GM19035 (cell line): Measurements from ENCODE around the gene SEH1L.
"Not testable (repeated sequence)": the region's sequence is repeated elsewhere in the genome, so short reads cannot be mapped to it uniquely, and the experiment has no call there.

Experiments used
- ATAC-seq: cut with Tn5 transposase; IDR thresholded peaks from one replicate; pipeline ENCODE4 v1.9.1; 2021; ENCODE audit not compliant: unreplicated experiment

Gene SEH1L

DNA sequence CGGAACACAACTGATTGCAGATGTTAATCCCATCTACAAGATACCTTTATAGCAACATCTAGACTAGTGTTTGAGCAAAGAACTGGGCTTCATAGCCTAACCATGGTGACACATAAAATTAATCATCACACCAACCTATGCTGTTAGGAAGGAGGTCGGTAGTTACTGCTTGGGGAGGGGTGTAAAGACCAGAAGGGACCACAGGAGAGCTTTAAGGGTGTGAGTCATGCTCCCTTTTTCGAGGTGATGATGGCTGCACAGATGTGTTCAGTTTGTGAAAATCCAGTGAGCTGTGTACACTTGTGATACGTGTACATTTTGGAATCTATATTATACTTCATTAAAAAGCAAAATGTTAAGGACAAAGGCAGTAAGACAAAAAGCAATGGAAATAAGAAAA lies 4.6 kb upstream of the SEH1L start:
- ATAC-seq = no peak

DNA sequence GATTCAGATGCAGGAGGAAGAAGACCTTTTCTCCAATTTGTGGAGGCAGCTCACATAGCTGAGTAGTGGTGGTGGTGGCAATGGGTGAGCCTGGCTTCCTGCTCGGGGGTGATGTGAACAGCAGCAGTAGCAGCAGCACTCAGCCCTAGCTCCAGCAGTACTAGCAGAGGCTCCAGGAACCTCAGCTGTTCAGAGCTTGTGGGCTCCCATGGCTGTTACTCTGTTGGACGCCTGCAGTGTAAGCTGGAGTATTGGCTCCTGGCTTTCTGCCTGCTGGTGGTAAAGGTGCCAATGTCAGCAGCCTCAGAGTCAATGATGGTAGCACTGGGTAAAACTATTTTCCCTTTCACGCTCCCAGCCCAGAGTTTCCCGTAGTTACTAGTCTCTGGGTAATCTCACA lies 3.1 kb upstream of the SEH1L start:
- no peak for ATAC-seq

DNA sequence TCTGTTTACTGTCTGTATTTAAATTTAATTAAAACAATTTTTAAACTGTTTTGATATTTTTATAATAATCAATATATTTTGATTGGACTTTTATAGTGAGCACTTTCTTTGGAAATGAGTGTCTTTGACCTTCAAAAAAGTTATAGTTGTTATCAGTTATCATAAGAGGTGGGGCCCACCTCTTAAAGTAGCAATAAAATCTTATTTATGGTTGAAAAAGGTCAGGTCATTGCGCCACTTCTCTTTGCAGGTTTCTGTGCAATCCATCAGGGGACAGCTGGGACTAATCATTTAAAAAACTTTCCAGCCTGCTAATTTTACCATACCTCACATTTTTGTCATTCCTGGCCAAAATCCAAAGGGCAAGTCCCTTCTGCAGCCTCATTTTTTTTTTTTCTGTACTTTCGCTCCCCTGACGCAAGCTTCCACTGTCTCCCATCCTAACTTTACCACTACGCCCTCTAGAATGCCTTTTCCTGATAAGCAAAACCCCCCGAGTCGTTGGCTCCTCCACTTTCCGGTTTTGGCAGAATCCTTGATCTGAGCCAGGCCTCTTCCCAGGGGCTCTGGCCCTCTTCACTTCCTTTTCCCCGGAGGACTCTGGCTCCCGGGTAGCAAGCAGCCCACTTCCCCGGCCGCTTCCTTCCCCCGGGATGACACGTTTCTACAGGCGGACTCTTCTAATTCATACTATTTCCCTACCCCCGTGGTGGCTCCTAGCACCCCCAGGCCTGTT lies 1.1 kb upstream of the SEH1L start:
- ATAC-seq = no peak

DNA sequence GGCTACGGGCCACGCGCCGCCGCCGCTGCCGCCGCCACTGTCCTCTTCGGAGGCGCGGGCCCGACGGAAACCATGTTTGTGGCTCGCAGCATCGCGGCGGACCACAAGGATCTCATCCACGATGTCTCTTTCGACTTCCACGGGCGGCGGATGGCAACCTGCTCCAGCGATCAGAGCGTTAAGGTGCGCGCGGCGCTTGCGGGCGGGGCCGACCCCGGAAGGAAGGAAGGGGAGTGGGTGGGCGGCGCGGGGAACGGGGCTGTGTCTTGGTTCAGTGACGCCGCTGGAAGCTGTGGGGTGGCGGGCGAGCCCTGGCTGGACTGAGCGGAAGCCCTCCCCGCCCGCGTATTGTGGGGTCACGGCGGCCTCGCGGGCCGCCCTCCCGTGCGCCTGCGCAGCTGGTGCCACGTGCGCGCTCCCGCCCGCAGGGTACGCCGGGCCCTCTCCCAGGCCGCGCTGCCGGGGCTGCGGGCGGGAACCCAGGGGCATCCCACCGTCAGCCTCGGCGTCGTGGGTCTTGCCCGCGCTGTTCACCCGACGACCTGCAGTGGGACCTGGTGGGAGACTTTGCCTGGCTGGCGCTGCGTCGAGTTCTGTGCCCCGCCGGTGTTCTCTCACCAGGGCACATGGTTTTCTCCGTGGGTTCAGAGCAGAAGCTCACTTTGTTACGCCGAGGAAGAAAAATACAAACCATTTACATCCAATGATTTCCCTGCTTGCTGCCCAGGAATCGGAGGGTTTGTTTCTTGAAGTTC lies 416 bp downstream of the SEH1L start:
- peak; percentile 77 for ATAC-seq

DNA sequence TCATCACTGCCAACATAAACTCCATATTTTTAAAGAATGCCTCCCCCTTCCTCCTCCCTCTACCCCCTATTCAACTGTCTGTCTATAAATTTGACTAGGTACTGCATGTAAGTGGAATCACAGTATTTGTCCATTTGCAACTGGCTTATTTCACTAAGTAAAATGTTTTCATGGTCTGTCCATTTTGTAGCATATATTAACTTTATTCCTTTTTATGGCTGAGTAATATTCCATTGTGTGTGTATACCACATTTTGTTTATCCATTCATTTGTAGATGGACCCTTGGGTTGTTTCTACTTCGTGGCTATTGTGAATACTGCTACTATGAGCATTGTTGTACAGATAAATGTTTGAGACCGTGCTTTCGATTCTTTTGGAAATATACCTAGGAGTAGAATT lies 10.7 kb downstream of the SEH1L start:
- no peak for ATAC-seq

DNA sequence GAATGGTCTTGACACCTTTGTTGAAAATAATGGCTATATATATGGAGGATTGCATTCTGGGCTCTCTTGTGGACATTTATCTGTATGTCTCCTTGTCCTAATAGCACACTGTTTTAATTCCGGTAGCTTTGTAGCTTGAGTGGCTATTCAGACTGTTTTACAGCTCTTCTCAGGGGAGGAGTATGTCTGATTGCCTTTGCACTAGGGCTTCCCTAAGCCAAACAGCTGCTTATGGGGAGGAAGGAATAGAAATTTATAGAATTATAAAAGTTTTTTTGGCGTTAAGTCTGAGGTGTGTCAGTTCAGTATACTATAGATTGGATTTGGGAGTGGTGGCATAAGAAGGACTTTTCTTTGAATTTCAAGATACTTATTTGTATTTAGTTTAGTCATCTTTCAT lies 12.6 kb downstream of the SEH1L start:
- ATAC-seq = no peak

DNA sequence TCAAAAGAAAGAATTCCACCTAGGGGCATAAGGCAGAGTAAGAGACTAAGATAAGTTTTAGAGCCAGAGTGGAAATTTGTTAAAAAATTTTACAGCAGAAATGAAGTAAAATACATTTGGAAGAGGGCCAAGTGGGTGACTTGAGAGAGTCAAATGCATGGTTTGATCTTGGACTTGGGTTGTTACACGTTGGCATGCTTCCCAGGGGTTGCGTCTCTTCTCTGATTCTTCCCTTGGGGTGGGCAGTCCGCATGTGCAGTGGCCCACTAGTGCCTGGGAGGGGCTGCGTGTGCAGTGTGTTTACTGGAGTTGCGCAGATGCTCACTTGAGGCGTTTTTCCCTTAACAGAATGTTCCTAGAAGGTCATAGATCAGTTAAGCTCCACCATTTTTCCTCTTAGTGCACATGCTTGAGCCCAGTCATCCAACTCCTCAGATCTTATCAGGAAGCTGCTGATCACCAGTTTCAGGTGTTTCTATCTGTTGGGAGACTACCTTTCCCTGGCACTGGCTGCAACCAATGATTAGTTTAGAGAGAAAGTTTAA lies 13.1 kb downstream of the SEH1L start:
- ATAC-seq = no peak

DNA sequence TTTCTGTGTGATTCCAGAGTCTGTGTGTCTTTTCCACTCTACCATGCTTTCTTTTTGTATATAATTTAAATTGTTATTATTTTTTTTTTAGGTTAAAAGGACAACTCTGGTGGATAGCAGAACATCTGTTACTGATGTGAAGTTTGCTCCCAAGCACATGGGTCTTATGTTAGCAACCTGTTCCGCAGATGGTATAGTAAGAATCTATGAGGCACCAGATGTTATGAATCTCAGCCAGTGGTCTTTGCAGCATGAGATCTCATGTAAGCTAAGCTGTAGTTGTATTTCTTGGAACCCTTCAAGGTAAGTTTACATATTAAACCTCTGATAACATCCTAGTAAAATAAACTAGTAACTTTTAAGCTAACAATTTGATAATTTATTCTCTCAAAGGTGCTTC lies 15.3 kb downstream of the SEH1L start:
- no peak for ATAC-seq

DNA sequence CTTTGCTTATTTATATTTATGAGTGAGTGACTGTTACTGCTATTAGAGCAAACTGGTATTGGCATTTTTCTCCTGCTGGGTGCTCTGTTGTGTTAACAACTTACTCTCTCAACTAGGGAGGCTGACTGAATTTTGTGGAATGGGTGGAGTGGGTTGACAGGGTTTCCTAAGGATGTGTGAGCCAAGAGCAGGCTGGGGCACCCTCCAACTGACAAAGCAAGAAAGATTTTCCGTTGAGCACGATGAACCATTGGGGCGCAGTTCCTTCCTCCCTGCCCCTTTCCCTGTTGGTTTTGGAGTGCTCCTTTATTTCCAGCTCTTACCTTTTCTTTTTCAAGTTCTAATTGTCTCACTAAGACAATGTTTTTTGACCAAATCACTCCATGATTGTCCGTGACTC lies 20.3 kb downstream of the SEH1L start:
- ATAC-seq = no peak

DNA sequence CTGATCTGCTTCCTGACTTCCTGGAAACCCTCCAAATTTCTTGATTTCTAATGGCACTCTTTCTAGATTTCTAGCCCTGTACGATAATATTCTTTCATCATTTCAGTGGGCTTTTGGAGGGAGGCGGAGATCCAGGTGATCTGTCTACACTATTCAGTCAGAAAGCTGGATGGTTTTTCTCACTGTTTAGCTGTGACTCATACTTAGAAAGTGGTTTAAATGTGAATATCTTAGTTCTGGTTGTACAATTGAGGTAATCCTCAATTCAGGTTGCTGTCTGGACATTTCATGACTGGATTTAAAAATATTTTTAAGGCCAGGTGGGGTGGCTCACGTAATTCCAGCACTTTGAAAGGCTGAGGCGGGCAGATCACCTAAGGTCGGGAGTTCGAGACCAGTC lies 20.8 kb downstream of the SEH1L start:
- ATAC-seq = no peak

DNA sequence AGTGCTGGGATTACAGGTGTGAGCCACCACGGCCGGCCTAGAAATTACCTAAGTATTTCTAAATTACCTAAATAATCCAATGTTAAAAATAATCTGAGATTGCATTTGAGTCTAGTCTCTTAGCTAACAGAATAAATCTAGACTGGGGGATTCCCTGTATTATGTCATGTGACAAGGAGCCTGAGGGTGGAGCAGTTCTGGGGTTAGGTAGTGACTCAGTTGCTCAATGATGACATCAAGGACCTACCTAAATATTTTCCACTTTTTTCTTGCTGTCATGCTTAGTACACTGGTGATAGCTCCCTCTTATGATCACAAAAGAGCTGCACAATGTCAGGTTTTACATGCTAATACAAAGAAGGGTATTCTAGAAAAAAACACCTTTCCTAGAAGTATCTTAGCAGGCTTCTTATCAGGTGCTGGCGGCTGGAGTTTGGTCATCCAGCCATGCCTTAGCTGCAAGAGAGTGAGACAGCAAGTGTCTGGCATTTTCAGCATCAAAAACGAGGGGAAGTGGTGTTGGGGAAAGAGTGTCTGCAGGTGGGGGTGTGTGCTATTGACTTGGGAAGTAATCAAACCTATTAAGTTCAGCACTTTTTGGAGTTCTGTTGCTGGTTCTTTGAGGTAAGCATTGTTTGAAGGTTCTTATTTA lies 25.9 kb downstream of the SEH1L start:
- no peak for ATAC-seq

DNA sequence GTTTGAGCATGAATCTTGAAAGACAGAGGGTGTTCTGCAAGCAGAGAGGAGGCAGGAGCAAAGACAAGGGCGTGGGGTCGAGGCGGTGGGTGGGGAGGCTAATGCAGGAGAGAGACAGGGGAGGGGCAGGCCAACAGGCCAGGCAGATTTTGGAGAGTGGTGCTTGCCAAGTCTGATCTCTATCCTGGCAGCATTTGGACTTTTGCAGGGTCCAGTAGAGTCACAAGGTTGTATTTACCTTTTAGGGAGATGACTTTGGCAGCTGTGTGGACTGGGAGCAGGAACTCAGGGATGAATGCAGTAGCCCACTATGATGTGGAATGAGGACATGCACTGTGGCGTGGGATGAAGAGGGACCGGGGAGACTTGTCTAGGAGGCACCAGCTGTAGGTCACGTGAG lies 27.7 kb downstream of the SEH1L start:
- no peak for ATAC-seq

DNA sequence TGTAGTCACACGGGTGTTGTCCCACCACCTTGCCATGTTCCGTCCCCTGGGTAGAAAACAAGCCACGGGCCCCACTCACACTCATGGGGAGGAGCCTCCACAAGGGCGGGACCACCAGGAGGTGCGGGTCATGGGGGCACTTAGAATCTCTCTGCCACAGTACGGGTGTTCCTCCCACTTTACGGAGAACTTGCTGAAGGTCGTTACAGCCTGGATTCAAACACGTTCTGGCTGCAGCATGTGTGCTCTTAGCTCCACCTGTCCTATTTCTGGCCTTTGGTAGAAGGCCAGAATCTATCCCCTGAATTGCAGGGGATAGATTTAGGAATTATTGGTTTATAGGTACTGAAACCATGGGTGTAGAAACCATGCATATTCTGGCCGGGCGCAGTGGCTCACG lies 28.5 kb downstream of the SEH1L start:
- no peak for ATAC-seq

DNA sequence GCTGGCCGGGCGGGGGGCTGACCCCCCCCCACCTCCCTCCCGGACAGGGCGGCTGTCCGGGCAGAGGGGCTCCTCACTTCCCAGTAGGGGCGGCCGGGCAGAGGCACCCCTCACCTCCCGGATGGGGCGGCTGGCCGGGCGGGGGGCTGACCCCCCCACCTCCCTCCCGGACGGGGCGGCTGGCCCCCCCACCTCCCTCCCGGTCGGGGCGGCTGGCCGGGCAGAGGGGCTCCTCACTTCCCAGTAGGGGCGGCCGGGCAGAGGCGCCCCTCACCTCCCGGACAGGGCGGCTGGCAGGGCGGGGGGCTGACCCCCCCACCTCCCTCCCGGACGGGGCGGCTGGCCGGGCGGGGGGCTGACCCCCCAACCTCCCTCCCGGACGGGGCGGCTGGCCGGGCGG lies 32.3 kb downstream of the SEH1L start:
- not testable (repeated sequence) for ATAC-seq

DNA sequence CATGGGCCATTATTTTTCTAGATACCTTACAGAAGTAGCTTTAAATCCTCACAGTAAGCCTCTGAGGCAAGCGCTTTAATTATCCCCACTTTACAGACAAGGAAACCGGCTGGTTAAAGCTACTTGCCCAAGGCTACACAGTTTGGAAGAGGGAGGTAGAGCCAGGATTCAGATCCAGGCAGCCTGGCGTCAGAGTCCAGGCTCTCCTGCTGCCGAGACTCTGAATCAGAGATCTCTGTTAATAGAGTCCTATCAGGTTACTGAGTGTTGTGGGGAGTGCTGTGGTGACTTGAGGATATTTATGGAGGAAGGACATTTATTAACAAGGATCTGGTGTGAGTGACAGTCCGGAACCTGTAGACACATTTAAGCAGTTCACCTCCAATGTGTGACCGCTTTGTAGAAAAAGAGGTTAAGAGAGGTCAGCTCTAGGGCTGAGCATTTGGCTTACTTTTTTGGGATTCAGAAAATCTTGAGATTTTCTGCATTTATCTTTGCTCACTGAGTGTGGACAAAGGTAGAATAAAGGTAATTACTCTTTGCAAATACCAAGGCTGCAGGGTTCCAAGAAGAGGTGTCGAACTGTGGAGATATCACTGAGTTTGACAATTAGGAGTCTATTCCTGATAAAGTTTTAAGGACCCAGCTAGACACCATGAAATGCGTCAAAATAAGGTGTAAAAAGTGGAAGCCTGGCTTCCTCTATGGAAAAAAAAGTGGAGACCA lies 41.7 kb downstream of the SEH1L start:
- no peak for ATAC-seq

DNA sequence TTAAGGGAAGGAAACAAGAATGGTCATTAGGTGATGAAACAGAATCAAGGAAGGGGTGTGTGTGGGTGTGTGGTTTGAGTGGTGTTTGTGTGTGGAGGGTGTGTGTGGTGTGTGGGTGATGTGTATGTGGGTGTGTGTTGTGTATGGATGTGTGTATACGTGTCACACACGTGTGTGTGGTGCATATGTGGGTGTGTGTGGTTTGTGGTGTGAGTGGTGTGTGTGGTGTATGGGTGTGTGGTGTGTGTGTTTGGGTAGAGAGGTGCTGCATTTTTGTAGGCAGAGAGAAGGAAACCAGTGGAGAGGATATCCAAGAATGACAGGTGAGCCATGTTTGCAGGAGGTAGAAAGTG lies 42.3 kb downstream of the SEH1L start:
- ATAC-seq = no peak

DNA sequence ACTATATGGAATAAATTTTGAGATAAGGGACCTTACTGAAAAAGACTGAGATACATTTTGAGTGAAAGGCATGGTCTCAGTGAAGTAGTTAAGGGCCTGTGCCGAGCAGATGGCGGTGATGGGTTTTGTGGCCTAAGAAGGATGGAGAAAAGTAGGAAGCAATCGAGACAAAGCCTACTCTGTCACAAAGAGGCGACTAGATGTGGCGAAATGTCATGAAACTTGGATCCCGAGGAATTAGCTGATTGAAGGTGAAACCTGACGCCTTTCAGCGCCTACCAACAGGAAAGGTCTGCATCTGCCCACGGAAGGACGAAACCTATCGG lies 42.8 kb downstream of the SEH1L start:
- no peak for ATAC-seq

DNA sequence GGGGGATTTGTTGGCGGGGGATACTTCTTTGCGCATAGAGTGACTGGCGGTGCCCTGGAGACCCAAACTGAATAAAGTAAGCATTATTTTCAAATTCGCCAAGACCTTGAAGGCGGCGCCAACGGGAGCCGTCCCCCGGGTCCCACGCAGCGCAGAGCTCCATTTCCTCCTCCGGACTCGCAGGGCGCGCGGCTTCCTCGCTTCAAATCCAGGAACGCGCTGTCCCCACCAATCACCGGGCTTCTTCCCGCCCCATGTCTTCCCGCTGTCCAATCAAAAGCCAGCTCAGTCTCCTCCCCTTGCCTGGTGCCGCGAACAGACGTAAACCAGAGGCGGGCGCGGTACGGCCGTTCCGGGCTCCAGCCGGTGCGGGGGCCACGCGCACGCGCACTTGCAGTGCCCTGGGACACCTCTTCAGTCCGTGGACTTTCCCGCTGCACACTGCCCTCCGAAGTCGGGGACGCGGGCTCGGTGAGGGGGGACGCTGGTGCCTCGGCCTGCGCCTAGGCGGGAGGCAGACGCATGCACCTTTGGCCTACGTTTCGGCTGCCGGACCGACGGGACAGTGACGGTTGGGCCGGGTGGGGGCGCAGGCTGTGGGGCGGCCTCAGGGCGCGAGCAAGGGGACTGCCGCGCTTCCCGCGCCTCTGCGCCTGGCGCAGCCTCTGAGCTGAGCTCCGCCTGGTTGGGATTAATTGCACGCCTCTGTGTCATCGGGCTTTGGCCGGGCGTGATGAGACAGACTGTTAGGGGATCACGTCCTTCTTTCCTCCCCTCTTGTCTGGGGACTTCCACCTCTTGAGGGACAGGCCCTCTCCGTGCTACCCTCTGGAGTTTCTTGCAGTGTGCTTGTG lies 43.4 kb downstream of the SEH1L start, which contains the start of gene CEP192:
Gene CEP192 (plus strand): TSS at position 396 of the 854 bp plus-strand sequence. CDS start 8,063 bp downstream, outside the sequence.
- ATAC-seq = peak; percentile 89

DNA sequence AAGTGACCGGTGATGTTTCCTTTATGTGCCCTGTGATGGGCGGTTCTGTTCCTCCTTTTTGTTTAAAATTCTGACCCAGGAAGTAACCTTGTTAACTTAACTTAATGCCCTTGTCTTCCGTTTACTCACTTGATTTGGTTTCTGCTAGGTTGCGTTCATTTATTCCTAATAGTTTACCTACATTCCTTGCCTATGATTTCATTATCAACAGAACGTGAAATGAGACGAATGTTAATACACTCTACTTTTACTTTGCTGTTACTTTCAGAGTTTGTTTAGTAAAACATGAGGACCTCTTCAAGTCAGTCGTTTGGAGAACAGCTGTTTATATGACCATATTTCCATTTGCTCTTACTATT lies 44.0 kb downstream of the SEH1L start:
- ATAC-seq = no peak

DNA sequence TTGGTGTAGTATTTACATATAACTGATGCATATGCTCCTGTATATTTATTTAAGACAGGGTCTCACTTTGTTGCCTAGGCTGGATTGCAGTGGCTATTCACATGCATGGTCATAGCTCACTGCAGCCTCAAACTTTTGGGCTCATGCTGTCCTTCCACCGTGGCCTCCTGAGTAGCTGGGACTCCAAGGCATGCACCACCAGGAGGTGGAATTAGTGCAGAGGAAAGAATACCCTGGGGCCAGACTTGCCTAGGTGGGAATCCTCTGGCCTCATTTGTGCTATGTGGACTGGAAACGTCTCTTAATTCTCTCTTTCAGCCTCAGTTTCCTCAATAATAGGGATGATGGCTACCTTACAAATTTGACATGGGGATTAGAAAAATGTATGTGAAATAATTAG lies 45.6 kb downstream of the SEH1L start:
- ATAC-seq = no peak

DNA sequence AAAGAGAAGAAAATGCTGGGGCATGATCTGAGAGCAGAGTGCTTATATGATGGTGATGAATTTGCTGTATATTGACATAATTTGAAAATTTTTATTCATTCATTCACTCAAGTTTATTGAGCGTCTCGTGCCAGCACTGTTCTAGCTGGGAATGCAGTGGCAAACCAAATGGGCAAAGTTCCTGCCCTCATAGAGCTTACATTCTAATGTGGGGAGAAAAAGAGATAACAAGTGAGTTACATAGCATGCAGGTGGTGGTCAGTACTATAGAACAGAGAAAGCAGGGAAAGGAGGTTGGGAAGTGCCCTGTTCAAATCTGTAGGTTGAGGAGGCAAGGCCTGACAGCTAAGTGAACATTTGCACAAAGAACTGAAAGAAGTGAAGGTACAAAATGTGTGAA lies 47.6 kb downstream of the SEH1L start:
- ATAC-seq = no peak
